Measurements from ENCODE around the gene TBC1D14.

DNA sequence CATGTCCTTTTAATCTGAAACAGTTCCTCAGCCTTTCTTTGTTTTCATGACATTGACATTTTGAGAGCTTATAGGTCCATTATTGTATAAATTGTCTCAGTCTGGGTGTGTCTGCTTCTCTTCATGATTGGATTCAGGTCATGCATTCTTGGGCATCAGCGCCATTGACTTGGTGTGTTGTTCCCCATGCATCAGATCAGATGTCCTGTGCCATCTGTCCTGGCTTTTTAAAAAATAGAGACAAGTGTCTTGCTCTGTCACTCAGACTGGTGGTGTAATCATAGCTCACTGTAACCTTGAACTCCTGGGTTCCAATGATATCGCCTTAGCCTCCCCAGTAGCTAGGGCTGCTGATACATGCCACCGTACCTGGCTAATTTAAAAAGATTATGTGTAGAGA, 55.7 kb downstream of the TBC1D14 start:
- TF ChIP-seq POLR2AphosphoS5 (IDR thresholded peaks at IDR 0.05) (no peak), EP300 (IDR thresholded peaks at IDR 0.05; ENCODE audit: low read depth) (no peak)
- TF ChIP-seq, protein P1, sequence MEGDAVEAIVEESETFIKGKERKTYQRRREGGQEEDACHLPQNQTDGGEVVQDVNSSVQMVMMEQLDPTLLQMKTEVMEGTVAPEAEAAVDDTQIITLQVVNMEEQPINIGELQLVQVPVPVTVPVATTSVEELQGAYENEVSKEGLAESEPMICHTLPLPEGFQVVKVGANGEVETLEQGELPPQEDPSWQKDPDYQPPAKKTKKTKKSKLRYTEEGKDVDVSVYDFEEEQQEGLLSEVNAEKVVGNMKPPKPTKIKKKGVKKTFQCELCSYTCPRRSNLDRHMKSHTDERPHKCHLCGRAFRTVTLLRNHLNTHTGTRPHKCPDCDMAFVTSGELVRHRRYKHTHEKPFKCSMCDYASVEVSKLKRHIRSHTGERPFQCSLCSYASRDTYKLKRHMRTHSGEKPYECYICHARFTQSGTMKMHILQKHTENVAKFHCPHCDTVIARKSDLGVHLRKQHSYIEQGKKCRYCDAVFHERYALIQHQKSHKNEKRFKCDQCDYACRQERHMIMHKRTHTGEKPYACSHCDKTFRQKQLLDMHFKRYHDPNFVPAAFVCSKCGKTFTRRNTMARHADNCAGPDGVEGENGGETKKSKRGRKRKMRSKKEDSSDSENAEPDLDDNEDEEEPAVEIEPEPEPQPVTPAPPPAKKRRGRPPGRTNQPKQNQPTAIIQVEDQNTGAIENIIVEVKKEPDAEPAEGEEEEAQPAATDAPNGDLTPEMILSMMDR (IDR thresholded peaks at IDR 0.05): no peak

Data from transverse colon (tissue), 4 donors.